Measurements from ENCODE around the gene PARP6.

DNA sequence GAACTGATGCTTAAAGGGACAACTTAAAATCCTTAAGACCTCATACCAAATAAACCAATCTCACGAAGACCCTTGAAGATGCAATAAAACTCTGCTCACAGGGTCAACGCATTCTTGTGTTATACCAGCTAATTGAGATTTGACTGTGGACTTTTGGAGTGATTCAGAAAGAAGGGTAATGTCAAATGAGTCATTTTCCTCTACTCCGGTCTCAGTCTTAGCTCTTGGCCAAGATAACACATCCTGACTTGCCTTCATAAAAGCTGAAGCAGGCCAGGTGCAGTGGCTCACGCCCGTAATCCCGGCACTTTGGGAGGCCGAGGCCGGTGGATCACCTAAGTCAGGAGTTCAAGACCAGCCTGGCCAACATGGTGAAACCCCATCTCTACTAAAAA is 45.2 kb downstream of the PARP6 start:
- no peak for TF ChIP-seq TAF1 (IDR thresholded peaks at IDR 0.05; ENCODE audit: low read depth)
- TF ChIP-seq RAD21 (conservative IDR thresholded peaks at IDR 0.05): no peak
- TF ChIP-seq, protein P1, sequence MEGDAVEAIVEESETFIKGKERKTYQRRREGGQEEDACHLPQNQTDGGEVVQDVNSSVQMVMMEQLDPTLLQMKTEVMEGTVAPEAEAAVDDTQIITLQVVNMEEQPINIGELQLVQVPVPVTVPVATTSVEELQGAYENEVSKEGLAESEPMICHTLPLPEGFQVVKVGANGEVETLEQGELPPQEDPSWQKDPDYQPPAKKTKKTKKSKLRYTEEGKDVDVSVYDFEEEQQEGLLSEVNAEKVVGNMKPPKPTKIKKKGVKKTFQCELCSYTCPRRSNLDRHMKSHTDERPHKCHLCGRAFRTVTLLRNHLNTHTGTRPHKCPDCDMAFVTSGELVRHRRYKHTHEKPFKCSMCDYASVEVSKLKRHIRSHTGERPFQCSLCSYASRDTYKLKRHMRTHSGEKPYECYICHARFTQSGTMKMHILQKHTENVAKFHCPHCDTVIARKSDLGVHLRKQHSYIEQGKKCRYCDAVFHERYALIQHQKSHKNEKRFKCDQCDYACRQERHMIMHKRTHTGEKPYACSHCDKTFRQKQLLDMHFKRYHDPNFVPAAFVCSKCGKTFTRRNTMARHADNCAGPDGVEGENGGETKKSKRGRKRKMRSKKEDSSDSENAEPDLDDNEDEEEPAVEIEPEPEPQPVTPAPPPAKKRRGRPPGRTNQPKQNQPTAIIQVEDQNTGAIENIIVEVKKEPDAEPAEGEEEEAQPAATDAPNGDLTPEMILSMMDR (IDR thresholded peaks at IDR 0.05; ENCODE audit: poor library complexity, severe bottlenecking): no peak
- TF ChIP-seq EZH2 (IDR thresholded peaks at IDR 0.05; ENCODE audit: borderline replicate concordance, insufficient read depth, low read length, poor library complexity, severe bottlenecking): no peak
- TF ChIP-seq, protein P2, sequence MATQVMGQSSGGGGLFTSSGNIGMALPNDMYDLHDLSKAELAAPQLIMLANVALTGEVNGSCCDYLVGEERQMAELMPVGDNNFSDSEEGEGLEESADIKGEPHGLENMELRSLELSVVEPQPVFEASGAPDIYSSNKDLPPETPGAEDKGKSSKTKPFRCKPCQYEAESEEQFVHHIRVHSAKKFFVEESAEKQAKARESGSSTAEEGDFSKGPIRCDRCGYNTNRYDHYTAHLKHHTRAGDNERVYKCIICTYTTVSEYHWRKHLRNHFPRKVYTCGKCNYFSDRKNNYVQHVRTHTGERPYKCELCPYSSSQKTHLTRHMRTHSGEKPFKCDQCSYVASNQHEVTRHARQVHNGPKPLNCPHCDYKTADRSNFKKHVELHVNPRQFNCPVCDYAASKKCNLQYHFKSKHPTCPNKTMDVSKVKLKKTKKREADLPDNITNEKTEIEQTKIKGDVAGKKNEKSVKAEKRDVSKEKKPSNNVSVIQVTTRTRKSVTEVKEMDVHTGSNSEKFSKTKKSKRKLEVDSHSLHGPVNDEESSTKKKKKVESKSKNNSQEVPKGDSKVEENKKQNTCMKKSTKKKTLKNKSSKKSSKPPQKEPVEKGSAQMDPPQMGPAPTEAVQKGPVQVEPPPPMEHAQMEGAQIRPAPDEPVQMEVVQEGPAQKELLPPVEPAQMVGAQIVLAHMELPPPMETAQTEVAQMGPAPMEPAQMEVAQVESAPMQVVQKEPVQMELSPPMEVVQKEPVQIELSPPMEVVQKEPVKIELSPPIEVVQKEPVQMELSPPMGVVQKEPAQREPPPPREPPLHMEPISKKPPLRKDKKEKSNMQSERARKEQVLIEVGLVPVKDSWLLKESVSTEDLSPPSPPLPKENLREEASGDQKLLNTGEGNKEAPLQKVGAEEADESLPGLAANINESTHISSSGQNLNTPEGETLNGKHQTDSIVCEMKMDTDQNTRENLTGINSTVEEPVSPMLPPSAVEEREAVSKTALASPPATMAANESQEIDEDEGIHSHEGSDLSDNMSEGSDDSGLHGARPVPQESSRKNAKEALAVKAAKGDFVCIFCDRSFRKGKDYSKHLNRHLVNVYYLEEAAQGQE (IDR thresholded peaks at IDR 0.05; ENCODE audit: borderline replicate concordance): no peak
- no peak for TF ChIP-seq POLR2AphosphoS5 (IDR thresholded peaks at IDR 0.05)

All from neural cell (in vitro differentiated cells).